ENCODE data around the gene FHL1. TPM values are rescaled to one million over a fixed set of nuclear protein-coding genes. Genes with fewer than 3 reads are reported as not detected.
"Not testable (repeated sequence)": the region's sequence is repeated elsewhere in the genome, so short reads cannot be mapped to it uniquely, and the experiment has no call there.

FHL1 gene
- total RNA-seq = 37.3 and 42.0 TPM in 2 replicates

DNA sequence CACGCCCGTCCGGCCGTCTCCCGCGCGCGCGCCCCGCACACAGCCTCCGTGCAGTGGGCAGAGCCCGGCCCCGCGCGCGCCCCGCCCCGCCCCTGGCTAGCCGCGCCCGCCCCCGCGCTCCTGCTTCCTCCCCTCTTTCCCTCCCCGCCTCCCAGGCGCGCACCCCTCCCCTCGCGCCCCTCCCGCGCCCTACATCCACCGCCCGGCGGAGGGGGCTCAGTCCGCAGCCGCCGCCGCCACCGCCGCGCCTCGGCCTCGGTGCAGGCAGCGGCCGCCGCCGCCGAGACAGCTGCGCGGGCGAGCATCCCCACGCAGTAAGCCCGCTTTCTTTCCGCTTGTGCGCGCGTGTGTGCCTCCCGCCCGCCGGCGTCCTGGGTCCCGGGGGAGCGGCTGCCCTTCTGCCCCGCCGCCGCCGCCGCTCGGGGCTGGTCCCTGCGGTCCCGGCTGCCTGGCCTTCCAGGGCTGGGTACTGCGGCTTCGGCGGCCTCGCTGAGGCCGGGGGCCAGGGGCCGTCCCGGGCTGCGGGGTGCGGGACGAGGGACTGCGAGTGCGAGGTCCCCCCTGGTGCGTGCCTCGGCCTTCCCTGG is at the start of gene FHL1:
Gene FHL1 (plus strand): TSS at position 219 of the 587 bp plus-strand sequence.
- no peak for TF ChIP-seq CTCF (IDR thresholded peaks at IDR 0.05; ENCODE audit: insufficient read depth, low read length, poor library complexity, severe bottlenecking)
- H3K36me3 ChIP-seq (ENCODE audit: control insufficient read depth, insufficient read depth, low read length) = no peaks in the 10 kb centered on the region
- H3K4me3 ChIP-seq (ENCODE audit: low read depth, low read length) = peak within 1 kb of the TSS; percentile 53
- H3K27me3 ChIP-seq (ENCODE audit: control insufficient read depth, insufficient read depth, low read length) = peaks cover 3% of the 10 kb centered on the region
- DNase-seq (ENCODE audit: low read depth) = no peak

DNA sequence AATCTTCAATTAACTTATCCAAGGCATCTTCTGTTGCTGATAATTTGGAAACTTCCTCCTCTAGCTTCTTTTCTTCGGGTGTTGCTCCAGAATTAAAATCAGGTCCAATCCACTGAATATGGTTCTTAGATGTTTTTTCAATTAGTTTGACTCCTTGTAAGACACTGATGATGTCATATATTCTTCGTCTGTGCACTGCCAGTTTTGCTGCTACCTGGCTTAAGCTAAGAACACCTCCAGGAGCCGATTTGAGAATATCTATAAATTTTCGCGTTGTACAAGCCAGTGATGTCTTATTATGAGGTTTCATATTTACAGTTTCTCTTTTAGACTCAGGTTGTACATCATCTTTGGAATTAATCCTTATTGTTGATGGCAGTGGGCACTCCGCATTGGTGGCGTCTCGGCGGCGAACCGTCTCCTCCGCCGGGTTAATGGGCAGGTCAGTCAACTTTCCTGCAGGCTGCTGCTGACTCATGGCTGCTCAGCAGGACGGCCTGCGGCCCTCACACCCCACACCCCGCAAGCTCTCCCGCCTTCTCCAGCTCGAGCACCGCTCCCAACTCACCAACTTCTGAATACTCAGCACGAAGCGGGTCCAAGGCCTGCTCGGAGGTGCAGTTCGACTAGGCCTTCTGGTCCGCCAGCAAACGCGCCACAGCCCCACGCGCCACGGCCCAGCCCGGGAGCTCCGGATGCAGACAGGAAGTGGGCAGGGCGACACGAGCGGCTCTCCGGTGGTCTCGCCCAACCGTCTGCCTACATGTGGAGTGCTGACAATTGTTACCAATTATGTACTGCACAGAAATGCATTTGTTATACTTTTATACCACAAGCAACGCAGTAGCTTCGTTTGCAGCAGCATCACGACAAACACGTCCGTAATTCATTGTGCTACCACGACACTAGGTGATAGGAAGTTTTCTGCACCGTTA is 49.2 kb upstream of the FHL1 start:
- DNase-seq (ENCODE audit: low read depth) = no peak
- no peaks in the 10 kb centered on the region for H3K36me3 ChIP-seq (ENCODE audit: control insufficient read depth, insufficient read depth, low read length)
- H3K27me3 ChIP-seq (ENCODE audit: control insufficient read depth, insufficient read depth, low read length) = no peaks in the 10 kb centered on the region
- no peak overlapping the region for H3K4me3 ChIP-seq (ENCODE audit: low read depth, low read length)
- TF ChIP-seq CTCF (IDR thresholded peaks at IDR 0.05; ENCODE audit: insufficient read depth, low read length, poor library complexity, severe bottlenecking) = no peak

DNA sequence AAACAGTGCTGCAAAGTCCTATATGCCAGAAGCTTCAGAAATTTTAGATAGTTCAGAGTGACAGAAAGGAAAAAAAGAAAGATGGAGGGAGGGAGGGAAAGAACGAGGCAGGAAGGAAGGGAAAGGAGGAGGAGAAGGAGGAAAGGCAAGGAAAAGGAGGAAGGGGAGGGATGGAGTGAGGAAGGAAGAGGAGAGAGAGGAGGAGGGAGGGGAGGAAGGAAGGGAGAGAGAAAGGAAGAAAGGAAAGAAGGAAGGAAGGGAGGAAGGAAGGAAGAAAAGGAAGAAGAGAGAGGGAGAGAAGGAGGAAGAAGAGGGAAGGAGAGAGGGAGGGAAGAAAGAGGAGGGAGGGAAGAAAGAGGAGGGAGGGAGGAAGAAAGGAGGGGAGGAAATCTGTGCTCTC is 42.4 kb upstream of the FHL1 start:
- H3K36me3 ChIP-seq (ENCODE audit: control insufficient read depth, insufficient read depth, low read length) = no peaks in the 10 kb centered on the region
- no peak for TF ChIP-seq CTCF (IDR thresholded peaks at IDR 0.05; ENCODE audit: insufficient read depth, low read length, poor library complexity, severe bottlenecking)

DNA sequence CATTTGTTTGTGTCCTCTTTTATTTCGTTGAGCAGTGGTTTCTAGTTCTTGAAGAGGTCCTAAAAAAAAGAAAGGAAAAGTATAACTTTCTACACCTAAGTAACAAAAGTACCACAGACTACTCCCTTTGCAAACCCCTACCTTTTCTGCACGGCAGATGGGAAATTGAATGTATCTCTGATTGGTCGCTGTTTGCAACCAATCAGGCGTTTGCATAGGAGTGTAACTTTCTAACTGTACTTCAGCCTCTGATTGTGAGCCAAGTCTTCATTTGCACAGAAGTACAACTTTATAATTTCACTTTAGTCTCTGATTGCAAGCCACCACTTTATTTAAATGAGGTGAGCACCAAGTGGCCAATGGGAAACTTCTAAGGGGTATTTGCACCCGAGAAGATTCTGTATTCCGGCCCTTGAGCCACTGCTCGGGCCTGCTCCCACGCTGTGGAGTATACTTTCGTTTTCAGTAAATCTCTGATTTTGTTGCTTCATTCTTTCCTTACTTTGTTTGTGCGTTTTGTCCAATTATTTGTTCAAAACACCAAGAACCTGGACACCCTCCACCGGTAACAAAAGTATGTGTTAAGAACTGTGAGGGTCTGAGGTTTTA is 40.3 kb upstream of the FHL1 start:
- Histone ChIP-seq H3K4me3 (ENCODE audit: low read depth, low read length) (no peak overlapping the region), H3K36me3 (ENCODE audit: control insufficient read depth, insufficient read depth, low read length) (no peaks in the 10 kb centered on the region), H3K27me3 (ENCODE audit: control insufficient read depth, insufficient read depth, low read length) (no peaks in the 10 kb centered on the region)
- DNase-seq (ENCODE audit: low read depth) = no peak
- no peak for TF ChIP-seq CTCF (IDR thresholded peaks at IDR 0.05; ENCODE audit: insufficient read depth, low read length, poor library complexity, severe bottlenecking)

More for the DNA sequence above, 42.4 kb upstream of the FHL1 start:
- no peak for DNase-seq (ENCODE audit: low read depth)
- Histone ChIP-seq H3K27me3 (ENCODE audit: control insufficient read depth, insufficient read depth, low read length) (no peaks in the 10 kb centered on the region), H3K4me3 (ENCODE audit: low read depth, low read length) (no peak overlapping the region)

DNA sequence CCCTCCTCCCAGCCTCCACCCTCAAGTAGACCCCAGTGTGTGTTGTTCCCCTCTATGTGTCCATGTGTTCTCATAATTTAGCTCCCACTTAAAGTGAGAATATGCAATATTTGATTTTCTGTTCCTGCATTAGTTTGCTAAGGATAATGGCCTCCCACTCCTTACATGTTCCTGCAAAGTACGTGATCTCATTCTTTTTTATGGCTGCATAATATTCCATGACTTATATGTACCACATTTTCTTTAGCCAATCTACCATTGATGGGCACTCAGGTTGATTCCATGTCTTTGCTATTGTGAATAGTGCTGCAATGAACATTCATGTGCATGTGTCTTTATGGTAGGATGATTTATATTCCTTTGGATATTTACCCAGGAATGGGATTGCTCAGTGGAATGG is 38.4 kb upstream of the FHL1 start:
- DNase-seq (ENCODE audit: low read depth) = not testable (repeated sequence)

GRCh38 chrX:136112286-136112685 is 35.0 kb upstream of the FHL1 start:
- no peaks in the 10 kb centered on the region for H3K36me3 ChIP-seq (ENCODE audit: control insufficient read depth, insufficient read depth, low read length)
- H3K4me3 ChIP-seq (ENCODE audit: low read depth, low read length) = no peak overlapping the region
- DNase-seq (ENCODE audit: low read depth) = no peak
- no peak for TF ChIP-seq CTCF (IDR thresholded peaks at IDR 0.05; ENCODE audit: insufficient read depth, low read length, poor library complexity, severe bottlenecking)
- H3K27me3 ChIP-seq (ENCODE audit: control insufficient read depth, insufficient read depth, low read length) = no peaks in the 10 kb centered on the region

More for the DNA sequence above, 38.4 kb upstream of the FHL1 start:
- H3K27me3 ChIP-seq (ENCODE audit: control insufficient read depth, insufficient read depth, low read length); H3K4me3 ChIP-seq (ENCODE audit: low read depth, low read length); H3K36me3 ChIP-seq (ENCODE audit: control insufficient read depth, insufficient read depth, low read length): not testable (repeated sequence)

Measured in kidney epithelial cell (primary cell).